GM23338 (cell line): Measurements from ENCODE around the gene GAP43. TPM values are rescaled to one million over a fixed set of nuclear protein-coding genes. Genes with fewer than 3 reads are reported as not detected.

Experiments used
- ATAC-seq: fragments of 200-7000 bp; cut with Tn5 transposase; 3 replicates; pipeline ENCODE4 v1.9.1; 2020
- DNase-seq: peaks from one replicate; pipeline ENCODE4 v3.0.0-alpha.2; 2015; ENCODE audit warnings: low spot score
- H2AFZ ChIP-seq: fragments of 200-600 bp; sonication (generic); 2 replicates; pipeline ENCODE4 v1.8.0; 2016; ENCODE audit warnings: antibody characterized with exemption, mild to moderate bottlenecking, moderate library complexity
- H3F3A ChIP-seq: fragments of 200-600 bp; sonication (generic); replicated peaks from 2 replicates; pipeline ENCODE4 v1.8.0; 2017; ENCODE audit warnings: antibody characterized with exemption, mixed run types, low read depth
- H3K27ac ChIP-seq: fragments of 200-600 bp; sonication (generic); 2 replicates; pipeline ENCODE4 v1.6.1; 2016; ENCODE audit warnings: low read depth
- H3K27me3 ChIP-seq: fragments of 200-600 bp; sonication (generic); 2 replicates; pipeline ENCODE4 v1.8.0; 2016; ENCODE audit warnings: mild to moderate bottlenecking, mixed run types, moderate library complexity; ENCODE audit not compliant: insufficient read depth
- H3K36me3 ChIP-seq: fragments of 200-600 bp; sonication (generic); 2 replicates; pipeline ENCODE4 v1.8.0; 2016; ENCODE audit warnings: mild to moderate bottlenecking; ENCODE audit not compliant: insufficient read depth
- H3K4me1 ChIP-seq: fragments of 200-600 bp; sonication (generic); 2 replicates; pipeline ENCODE4 v1.8.0; 2016; ENCODE audit warnings: mild to moderate bottlenecking, moderate library complexity; ENCODE audit not compliant: insufficient read depth
- H3K4me2 ChIP-seq: fragments of 200-600 bp; sonication (generic); 2 replicates; pipeline ENCODE4 v1.7.1; 2017; ENCODE audit warnings: mixed run types
- H3K4me3 ChIP-seq: fragments of 200-600 bp; sonication (generic); 2 replicates; pipeline ENCODE4 v1.6.1; 2016; ENCODE audit warnings: mixed run types
- H3K79me2 ChIP-seq: fragments of 200-600 bp; sonication (generic); replicated peaks from 2 replicates; pipeline ENCODE4 v1.8.0; 2017; ENCODE audit warnings: mild to moderate bottlenecking; ENCODE audit not compliant: insufficient read depth
- H3K9me2 ChIP-seq: fragments of 200-600 bp; sonication (generic); 2 replicates; pipeline ENCODE4 v1.8.0; 2017; ENCODE audit not compliant: insufficient read depth
- H4K20me1 ChIP-seq: fragments of 200-600 bp; sonication (generic); replicated peaks from 2 replicates; pipeline ENCODE4 v1.8.0; 2017; ENCODE audit warnings: mild to moderate bottlenecking; ENCODE audit not compliant: insufficient read depth
- H3K27ac Mint-ChIP-seq: 2 replicates; pipeline ENCODE4 v1.8.0; 2020; ENCODE audit warnings: inconsistent platforms, mild to moderate bottlenecking, moderate library complexity, mixed read lengths
- H3K27me3 Mint-ChIP-seq: 3 replicates; pipeline ENCODE4 v1.8.0; 2022; ENCODE audit warnings: low read depth, mild to moderate bottlenecking, moderate library complexity, mixed read lengths, inconsistent platforms; ENCODE audit not compliant: insufficient read depth, poor library complexity
- H3K36me3 Mint-ChIP-seq: 3 replicates; pipeline ENCODE4 v1.8.0; 2021; ENCODE audit warnings: low read depth, mild to moderate bottlenecking, inconsistent platforms, moderate library complexity, mixed read lengths
- H3K4me1 Mint-ChIP-seq: 3 replicates; pipeline ENCODE4 v1.8.0; 2020; ENCODE audit warnings: mild to moderate bottlenecking, inconsistent platforms, mixed read lengths
- H3K4me3 Mint-ChIP-seq: 3 replicates; pipeline ENCODE4 v1.8.0; 2021; ENCODE audit warnings: moderate library complexity, mild to moderate bottlenecking, inconsistent platforms, mixed read lengths
- H3K9me3 Mint-ChIP-seq: 3 replicates; pipeline ENCODE4 v1.8.0; 2020; ENCODE audit warnings: moderate library complexity, mild to moderate bottlenecking, inconsistent platforms, mixed read lengths
- CREB1 ChIP-seq: fragments of 250-450 bp; sonication (Bioruptor Pico); IDR thresholded peaks from 2 replicates; pipeline ENCODE4 v1.5.0; 2020; ENCODE audit warnings: low read depth, mild to moderate bottlenecking, moderate library complexity
- CTCF ChIP-seq, 2 experiments: fragments of 200-600 bp in 1 of 2; sonication (generic) in 1 of 2; conservative IDR thresholded peaks; 2 replicates each; pipeline versions ENCODE4 v1.5.1 to v1.6.1; 2016 to 2017; ENCODE audit warnings: antibody characterized with exemption in 2 of 2, low read depth in 2 of 2, mild to moderate bottlenecking in 2 of 2, moderate library complexity in 1 of 2
- EZH2 ChIP-seq: fragments of 200-600 bp; sonication (generic); IDR thresholded peaks from one replicate; pipeline ENCODE4 v1.8.0; 2017; ENCODE audit warnings: antibody characterized with exemption, mild to moderate bottlenecking, low read depth; ENCODE audit not compliant: unreplicated experiment
- JUNB ChIP-seq: IDR thresholded peaks from one replicate; pipeline ENCODE4 v1.6.1; 2016; ENCODE audit warnings: antibody characterized with exemption; ENCODE audit not compliant: unreplicated experiment
- NANOG ChIP-seq: IDR thresholded peaks from 2 replicates; pipeline ENCODE4 v1.6.1; 2016; ENCODE audit warnings: antibody characterized with exemption, borderline replicate concordance
- POLR2AphosphoS5 ChIP-seq: IDR thresholded peaks from 2 replicates; pipeline ENCODE4 v1.6.1; 2016; ENCODE audit warnings: antibody characterized with exemption, low read depth
- ZNF114 ChIP-seq: fragments of 250-450 bp; sonication (Bioruptor Pico); IDR thresholded peaks from 2 replicates; pipeline ENCODE4 v1.5.0; 2020; ENCODE audit warnings: mild to moderate bottlenecking, moderate library complexity
- ZNF331 ChIP-seq: fragments of 250-450 bp; sonication (Bioruptor Pico); IDR thresholded peaks from 2 replicates; pipeline ENCODE4 v1.5.0; 2020; ENCODE audit warnings: low read depth, mild to moderate bottlenecking, moderate library complexity
- polyA plus RNA-seq: library from polyadenylated mRNA; unstranded; fragments of >200 nt; fragmentation: Nextera tagmentation; extraction: Ambion mirVana; gene quantifications from 2 replicates; pipeline ENCODE4 v1.2.1, GENCODE V29; 2016
- total RNA-seq: library from RNA; depleted of rRNA; stranded (reverse); fragments of >200 nt; shearing (Covaris generic); gene quantifications from 2 replicates; pipeline ENCODE4 v1.2.3, GENCODE V29; 2014
- TF ChIP-seq, protein P1 (sequence below): fragments of 250-450 bp; sonication (Bioruptor Pico); IDR thresholded peaks from 2 replicates; pipeline ENCODE4 v1.5.0; 2020; ENCODE audit warnings: mild to moderate bottlenecking, moderate library complexity
- TF ChIP-seq, protein P2 (sequence below): IDR thresholded peaks from one replicate; pipeline ENCODE4 v1.6.1; 2018; ENCODE audit warnings: antibody characterized with exemption; ENCODE audit not compliant: unreplicated experiment

GAP43 gene
- total and polyA plus RNA-seq, 2 experiments from 2014 or later = 16.1 to 48.1 TPM

DNA sequence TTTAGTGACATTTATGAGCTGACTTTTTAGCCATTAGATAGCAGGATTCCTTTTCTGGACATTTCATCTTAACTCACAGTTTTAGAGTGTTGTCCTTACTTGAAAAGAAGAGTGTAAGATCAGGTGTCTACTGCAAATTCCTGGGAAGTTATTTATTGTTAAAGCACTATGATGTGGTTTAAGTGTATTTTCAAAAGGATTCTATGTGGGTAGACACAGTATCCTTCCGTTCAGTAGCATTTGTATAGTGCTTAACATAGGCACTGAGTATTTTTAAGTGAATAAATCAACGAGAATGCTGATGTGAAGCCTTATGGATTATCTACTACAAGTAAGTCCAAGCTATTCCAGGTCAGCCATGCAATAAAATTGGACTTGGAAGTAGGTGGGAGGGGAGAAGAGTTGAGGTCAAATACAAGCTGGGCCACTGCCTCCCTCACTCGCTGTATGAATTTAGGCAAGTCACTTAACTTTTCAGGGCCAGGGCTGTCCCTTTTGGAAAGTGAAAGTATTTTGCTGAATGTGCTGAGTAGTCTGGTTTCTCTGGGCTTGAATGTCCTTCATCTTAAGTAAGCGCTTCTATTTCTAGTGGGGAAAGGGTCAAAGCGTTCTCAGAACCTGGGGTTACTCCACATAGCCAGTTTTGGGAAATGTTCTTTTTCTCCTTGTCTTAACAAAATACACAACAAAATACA is 48.6 kb downstream of the GAP43 start (continued):
- TF ChIP-seq EZH2 = no peak
- TF ChIP-seq CTCF (conservative IDR thresholded peaks at IDR 0.05; ENCODE audit: low read depth in 2 of 2) = no peak

DNA sequence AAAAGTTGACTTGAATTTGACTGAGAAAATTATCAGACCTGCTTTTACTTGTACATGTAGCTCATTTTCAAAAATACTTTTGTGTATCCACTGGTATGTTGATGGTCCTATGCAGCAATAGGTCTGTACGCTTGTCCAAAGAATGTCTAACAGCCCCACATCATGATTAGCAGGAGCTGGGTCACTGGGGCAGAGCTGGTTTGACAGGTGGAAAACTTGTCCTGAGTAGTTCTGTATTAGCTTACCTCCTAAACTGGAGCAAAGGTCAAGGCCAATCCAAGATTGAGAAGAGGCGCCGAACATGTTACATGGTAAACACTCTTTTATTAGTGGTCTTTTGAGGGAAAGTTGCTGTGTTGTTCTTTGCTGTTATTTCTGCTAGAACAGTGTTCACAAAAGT is 50.6 kb downstream of the GAP43 start:
- Histone ChIP-seq H3K4me3 (no peak overlapping the region), H3K4me1 (no peaks in the 10 kb centered on the region), H2AFZ (no peak overlapping the region), H3K4me2 (no peak overlapping the region), H4K20me1 (no peaks in the 10 kb centered on the region), H3K27me3 (no peaks in the 10 kb centered on the region), H3K27ac (no peak overlapping the region), H3K79me2 (peaks cover 3% of the 10 kb centered on the region; the same call in 1 of the 2 replicates), H3K9me2 (no peaks in the 10 kb centered on the region; the same call in 1 of the 2 replicates), H3K36me3 (no peaks in the 10 kb centered on the region), H3F3A (no peaks in the 10 kb centered on the region)
- no peaks in the 10 kb centered on the region for H3K9me3 Mint-ChIP-seq
- no peaks in the 10 kb centered on the region for H3K36me3 Mint-ChIP-seq
- H3K27me3 Mint-ChIP-seq = no peaks in the 10 kb centered on the region
- no peak overlapping the region for H3K4me3 Mint-ChIP-seq
- ATAC-seq (no peak), DNase-seq (no peak)
- H3K4me1 Mint-ChIP-seq = no peaks in the 10 kb centered on the region; the same call in 2 of the 3 replicates
- H3K27ac Mint-ChIP-seq = no peak overlapping the region
- TF ChIP-seq POLR2AphosphoS5 (no peak), EZH2 (no peak), NANOG (no peak), ZNF331 (CRISPR knock-in tag) (no peak), JUNB (no peak), CREB1 (CRISPR knock-in tag) (no peak), ZNF114 (CRISPR knock-in tag) (no peak), CTCF (conservative IDR thresholded peaks at IDR 0.05; ENCODE audit: low read depth in 2 of 2) (no peak)
- TF ChIP-seq, protein P1, sequence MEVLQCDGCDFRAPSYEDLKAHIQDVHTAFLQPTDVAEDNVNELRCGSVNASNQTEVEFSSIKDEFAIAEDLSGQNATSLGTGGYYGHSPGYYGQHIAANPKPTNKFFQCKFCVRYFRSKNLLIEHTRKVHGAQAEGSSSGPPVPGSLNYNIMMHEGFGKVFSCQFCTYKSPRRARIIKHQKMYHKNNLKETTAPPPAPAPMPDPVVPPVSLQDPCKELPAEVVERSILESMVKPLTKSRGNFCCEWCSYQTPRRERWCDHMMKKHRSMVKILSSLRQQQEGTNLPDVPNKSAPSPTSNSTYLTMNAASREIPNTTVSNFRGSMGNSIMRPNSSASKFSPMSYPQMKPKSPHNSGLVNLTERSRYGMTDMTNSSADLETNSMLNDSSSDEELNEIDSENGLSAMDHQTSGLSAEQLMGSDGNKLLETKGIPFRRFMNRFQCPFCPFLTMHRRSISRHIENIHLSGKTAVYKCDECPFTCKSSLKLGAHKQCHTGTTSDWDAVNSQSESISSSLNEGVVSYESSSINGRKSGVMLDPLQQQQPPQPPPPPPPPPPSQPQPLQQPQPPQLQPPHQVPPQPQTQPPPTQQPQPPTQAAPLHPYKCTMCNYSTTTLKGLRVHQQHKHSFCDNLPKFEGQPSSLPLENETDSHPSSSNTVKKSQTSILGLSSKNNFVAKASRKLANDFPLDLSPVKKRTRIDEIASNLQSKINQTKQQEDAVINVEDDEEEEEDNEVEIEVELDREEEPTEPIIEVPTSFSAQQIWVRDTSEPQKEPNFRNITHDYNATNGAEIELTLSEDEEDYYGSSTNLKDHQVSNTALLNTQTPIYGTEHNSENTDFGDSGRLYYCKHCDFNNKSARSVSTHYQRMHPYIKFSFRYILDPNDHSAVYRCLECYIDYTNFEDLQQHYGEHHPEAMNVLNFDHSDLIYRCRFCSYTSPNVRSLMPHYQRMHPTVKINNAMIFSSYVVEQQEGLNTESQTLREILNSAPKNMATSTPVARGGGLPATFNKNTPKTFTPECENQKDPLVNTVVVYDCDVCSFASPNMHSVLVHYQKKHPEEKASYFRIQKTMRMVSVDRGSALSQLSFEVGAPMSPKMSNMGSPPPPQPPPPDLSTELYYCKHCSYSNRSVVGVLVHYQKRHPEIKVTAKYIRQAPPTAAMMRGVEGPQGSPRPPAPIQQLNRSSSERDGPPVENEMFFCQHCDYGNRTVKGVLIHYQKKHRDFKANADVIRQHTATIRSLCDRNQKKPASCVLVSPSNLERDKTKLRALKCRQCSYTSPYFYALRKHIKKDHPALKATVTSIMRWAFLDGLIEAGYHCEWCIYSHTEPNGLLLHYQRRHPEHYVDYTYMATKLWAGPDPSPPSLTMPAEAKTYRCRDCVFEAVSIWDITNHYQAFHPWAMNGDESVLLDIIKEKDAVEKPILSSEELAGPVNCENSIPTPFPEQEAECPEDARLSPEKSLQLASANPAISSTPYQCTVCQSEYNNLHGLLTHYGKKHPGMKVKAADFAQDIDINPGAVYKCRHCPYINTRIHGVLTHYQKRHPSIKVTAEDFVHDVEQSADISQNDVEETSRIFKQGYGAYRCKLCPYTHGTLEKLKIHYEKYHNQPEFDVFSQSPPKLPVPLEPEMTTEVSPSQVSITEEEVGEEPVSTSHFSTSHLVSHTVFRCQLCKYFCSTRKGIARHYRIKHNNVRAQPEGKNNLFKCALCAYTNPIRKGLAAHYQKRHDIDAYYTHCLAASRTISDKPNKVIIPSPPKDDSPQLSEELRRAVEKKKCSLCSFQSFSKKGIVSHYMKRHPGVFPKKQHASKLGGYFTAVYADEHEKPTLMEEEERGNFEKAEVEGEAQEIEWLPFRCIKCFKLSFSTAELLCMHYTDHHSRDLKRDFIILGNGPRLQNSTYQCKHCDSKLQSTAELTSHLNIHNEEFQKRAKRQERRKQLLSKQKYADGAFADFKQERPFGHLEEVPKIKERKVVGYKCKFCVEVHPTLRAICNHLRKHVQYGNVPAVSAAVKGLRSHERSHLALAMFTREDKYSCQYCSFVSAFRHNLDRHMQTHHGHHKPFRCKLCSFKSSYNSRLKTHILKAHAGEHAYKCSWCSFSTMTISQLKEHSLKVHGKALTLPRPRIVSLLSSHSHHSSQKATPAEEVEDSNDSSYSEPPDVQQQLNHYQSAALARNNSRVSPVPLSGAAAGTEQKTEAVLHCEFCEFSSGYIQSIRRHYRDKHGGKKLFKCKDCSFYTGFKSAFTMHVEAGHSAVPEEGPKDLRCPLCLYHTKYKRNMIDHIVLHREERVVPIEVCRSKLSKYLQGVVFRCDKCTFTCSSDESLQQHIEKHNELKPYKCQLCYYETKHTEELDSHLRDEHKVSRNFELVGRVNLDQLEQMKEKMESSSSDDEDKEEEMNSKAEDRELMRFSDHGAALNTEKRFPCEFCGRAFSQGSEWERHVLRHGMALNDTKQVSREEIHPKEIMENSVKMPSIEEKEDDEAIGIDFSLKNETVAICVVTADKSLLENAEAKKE (CRISPR knock-in tag) = no peak
- TF ChIP-seq, protein P2, sequence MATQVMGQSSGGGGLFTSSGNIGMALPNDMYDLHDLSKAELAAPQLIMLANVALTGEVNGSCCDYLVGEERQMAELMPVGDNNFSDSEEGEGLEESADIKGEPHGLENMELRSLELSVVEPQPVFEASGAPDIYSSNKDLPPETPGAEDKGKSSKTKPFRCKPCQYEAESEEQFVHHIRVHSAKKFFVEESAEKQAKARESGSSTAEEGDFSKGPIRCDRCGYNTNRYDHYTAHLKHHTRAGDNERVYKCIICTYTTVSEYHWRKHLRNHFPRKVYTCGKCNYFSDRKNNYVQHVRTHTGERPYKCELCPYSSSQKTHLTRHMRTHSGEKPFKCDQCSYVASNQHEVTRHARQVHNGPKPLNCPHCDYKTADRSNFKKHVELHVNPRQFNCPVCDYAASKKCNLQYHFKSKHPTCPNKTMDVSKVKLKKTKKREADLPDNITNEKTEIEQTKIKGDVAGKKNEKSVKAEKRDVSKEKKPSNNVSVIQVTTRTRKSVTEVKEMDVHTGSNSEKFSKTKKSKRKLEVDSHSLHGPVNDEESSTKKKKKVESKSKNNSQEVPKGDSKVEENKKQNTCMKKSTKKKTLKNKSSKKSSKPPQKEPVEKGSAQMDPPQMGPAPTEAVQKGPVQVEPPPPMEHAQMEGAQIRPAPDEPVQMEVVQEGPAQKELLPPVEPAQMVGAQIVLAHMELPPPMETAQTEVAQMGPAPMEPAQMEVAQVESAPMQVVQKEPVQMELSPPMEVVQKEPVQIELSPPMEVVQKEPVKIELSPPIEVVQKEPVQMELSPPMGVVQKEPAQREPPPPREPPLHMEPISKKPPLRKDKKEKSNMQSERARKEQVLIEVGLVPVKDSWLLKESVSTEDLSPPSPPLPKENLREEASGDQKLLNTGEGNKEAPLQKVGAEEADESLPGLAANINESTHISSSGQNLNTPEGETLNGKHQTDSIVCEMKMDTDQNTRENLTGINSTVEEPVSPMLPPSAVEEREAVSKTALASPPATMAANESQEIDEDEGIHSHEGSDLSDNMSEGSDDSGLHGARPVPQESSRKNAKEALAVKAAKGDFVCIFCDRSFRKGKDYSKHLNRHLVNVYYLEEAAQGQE = no peak
